Sigmoid colon (tissue), 7 donors: ENCODE data around the gene NCR3LG1. TPM values are rescaled to one million over a fixed set of nuclear protein-coding genes. Genes with fewer than 3 reads are reported as not detected.

Experiments used
- DNase-seq: peaks from one replicate; pipeline ENCODE4 v3.0.0-alpha.2; 2019
- H3K27ac ChIP-seq, 4 donors: fragments of 200-600 bp; sonication (generic); one replicate each; pipeline ENCODE4 v1.5.1; 2016 to 2019; ENCODE audit warnings: mild to moderate bottlenecking in 1 of 4
- H3K27me3 ChIP-seq, 3 donors: fragments of 200-600 bp; sonication (generic); one replicate each; pipeline ENCODE4 v1.5.1; 2019; ENCODE audit warnings: mild to moderate bottlenecking in 1 of 3
- H3K36me3 ChIP-seq, 4 donors: fragments of 200-600 bp; sonication (generic); one replicate each; pipeline ENCODE4 v1.5.1; 2016 to 2019
- H3K4me1 ChIP-seq, 4 donors: fragments of 200-600 bp; sonication (generic); one replicate each; pipeline ENCODE4 v1.5.1; 2017 to 2019
- H3K4me3 ChIP-seq, 4 donors: fragments of 200-600 bp; sonication (generic); one replicate each; pipeline ENCODE4 v1.5.1; 2017 to 2019; ENCODE audit warnings: mild to moderate bottlenecking in 2 of 4, moderate library complexity in 1 of 4
- H3K9me3 ChIP-seq, 4 donors: fragments of 200-600 bp in 3 of 4; sonication (generic) in 3 of 4; one replicate each; pipeline versions ENCODE4 v1.5.1 to v1.6.1; 2013 to 2019
- EP300 ChIP-seq, 4 donors: sonication (generic); formaldehyde crosslinking; IDR thresholded peaks; one replicate each; pipeline ENCODE4 v1.6.1; 2017; ENCODE audit warnings: antibody characterized with exemption in 4 of 4
- POLR2A ChIP-seq, 2 donors: fragments of 450-650 bp; IDR thresholded peaks; one replicate each; pipeline ENCODE4 v1.6.1; 2016; ENCODE audit warnings: antibody characterized with exemption in 2 of 2, mild to moderate bottlenecking in 2 of 2, moderate library complexity in 2 of 2
- POLR2AphosphoS5 ChIP-seq, 4 donors: sonication (generic); formaldehyde crosslinking; IDR thresholded peaks; one replicate each; pipeline ENCODE4 v1.6.1; 2017; ENCODE audit warnings: antibody characterized with exemption in 4 of 4
- WGBS, 2 donors: extraction: QIAGEN DNeasy Blood & Tissue Kit; methylation state at CpG; one replicate each; pipeline ENCODE4 v1.1.7; 2013; 5-methylcytosine and 5-hydroxymethylcytosine counted together
- intact Hi-C: fragments of 100-400 bp; cut with DNase I; formaldehyde crosslinking; loops from one replicate; pipeline ENCODE4 v1.15.1; 2023
- polyA plus RNA-seq, 3 donors: library from polyadenylated mRNA; stranded (reverse); fragments of 200-250 nt; gene quantifications; one replicate each; pipeline ENCODE4 v1.2.3, GENCODE V29; 2013
- total RNA-seq, 4 donors: library from RNA; depleted of rRNA; stranded (reverse); fragments of >200 nt; gene quantifications; one replicate each; pipeline ENCODE4 v1.1.0, GENCODE V29; 2016
- TF ChIP-seq, protein P1 (sequence below), 4 experiments: fragments of 450-650 bp in 3 of 4; fragments of 200-600 bp in 1 of 4; IDR thresholded peaks; one replicate each; pipeline ENCODE4 v1.5.1; 2016 to 2019; ENCODE audit warnings: antibody characterized with exemption in 4 of 4, mild to moderate bottlenecking in 3 of 4, moderate library complexity in 2 of 4
- donor health status: healthy with polysubstance abuse.
- donor health status: Bipolar disorder and iron deficiency.
- donor health status: healthy.

Gene NCR3LG1
- total and polyA plus RNA-seq, 7 donors: 0.69 to 4.6 (median 2.1) TPM; not detected in 1

DNA sequence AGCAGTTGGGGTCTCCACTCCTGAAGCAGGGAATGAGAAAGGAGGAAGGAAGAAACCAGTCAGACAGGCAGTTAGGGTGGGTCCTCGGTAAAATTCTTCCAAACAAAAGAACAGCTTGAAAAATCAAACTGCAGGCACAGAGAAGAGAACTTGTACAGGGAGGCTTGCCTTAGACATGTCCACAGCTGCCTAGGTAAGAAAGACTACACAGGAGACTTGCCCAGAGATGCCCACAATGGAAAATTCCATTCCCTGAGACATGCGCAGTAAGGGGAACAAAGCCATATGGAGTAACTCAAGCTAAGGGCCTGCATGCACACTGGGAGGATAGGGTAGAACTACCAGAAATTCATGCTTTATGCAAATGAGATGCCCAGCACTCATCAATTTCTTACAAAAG, 27.1 kb downstream of the NCR3LG1 start:
- Histone ChIP-seq H3K9me3 (peaks cover 0 to 6% (median under 1%) of the 10 kb centered on the region in 4 donors), H3K27ac (no peak overlapping the region), H3K4me1 (no peaks in the 10 kb centered on the region), H3K4me3 (no peak overlapping the region), H3K27me3 (no peaks in the 10 kb centered on the region), H3K36me3 (peaks cover 0 to 2% (median under 1%) of the 10 kb centered on the region in 4 donors)
- 74% methylated on average over 2 of the region's 2 CpGs for WGBS, 2 donors
- intact Hi-C loops: no loop called here
- TF ChIP-seq, protein P1, sequence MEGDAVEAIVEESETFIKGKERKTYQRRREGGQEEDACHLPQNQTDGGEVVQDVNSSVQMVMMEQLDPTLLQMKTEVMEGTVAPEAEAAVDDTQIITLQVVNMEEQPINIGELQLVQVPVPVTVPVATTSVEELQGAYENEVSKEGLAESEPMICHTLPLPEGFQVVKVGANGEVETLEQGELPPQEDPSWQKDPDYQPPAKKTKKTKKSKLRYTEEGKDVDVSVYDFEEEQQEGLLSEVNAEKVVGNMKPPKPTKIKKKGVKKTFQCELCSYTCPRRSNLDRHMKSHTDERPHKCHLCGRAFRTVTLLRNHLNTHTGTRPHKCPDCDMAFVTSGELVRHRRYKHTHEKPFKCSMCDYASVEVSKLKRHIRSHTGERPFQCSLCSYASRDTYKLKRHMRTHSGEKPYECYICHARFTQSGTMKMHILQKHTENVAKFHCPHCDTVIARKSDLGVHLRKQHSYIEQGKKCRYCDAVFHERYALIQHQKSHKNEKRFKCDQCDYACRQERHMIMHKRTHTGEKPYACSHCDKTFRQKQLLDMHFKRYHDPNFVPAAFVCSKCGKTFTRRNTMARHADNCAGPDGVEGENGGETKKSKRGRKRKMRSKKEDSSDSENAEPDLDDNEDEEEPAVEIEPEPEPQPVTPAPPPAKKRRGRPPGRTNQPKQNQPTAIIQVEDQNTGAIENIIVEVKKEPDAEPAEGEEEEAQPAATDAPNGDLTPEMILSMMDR (IDR thresholded peaks at IDR 0.05): no peak
- TF ChIP-seq POLR2AphosphoS5 (IDR thresholded peaks at IDR 0.05): no peak
- no peak for DNase-seq

DNA sequence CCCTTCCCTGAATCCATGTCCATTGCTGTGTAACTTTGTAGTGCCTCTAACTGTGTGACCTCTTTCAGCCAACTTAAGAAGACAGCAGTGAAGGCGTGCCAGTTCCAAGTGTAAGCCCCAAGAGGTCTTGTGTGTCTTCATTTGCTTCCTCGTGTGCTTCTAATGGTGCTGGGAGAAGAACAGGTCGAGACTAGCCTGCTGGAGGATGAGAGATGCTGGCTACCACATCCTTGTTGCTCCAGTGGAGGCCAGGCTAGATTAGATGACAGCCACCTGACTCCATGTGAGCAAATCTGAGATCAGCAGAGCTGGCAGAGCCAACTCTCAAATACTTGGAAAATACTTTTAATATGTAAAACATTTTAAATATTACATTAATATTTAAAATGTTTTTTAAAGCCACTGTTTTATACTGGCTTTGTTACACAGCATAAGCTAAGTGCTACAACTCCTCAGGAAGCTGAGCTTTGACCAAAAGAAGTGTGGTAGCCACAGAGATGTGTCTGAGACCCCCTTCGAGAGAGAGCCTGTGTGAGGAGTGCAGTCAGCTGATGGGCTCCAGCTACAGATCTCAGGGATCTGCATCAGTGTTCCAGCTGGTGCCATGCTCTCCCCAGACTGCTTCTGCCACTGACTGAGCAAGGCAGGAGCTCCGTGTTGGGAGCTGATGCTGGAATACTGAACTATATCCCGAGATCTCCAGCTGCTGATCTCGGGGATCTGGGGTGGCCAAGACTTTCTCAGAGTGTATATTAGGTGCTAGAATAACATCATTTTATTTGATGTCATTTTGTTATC, 28.0 kb downstream of the NCR3LG1 start:
- Histone ChIP-seq H3K4me3 (no peak overlapping the region), H3K9me3 (no peaks in the 10 kb centered on the region), H3K4me1 (no peaks in the 10 kb centered on the region), H3K27ac (no peak overlapping the region), H3K36me3 (no peaks in the 10 kb centered on the region), H3K27me3 (no peaks in the 10 kb centered on the region)
- TF ChIP-seq, protein P1 (IDR thresholded peaks at IDR 0.05): no peak
- no peak for TF ChIP-seq EP300 (IDR thresholded peaks at IDR 0.05)
- TF ChIP-seq POLR2AphosphoS5 (IDR thresholded peaks at IDR 0.05): no peak
- no peak for TF ChIP-seq POLR2A (IDR thresholded peaks at IDR 0.05)
- DNase-seq: no peak
- intact Hi-C loops: no loop called here
- 89 to 90% methylated on average over 7 of the region's 7 CpGs for WGBS, 2 donors

DNA sequence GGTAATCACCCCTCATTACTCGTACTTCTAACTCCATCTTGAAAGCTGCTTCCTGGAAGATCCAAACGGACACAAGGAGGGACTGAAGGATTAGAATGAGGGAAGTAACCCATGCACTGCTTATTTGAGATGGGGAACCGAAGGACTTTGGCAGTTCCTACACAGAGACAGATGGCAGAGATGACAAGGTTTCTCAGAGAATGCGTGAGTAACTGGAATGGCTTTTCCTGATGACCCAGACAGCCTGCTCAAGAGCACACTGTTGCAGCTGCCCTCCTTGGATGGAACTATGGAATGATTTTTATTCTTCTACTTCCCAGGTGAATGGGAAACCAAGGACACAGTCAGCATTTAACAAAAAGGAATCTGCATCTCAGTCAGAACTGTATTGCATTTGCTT, 29.6 kb downstream of the NCR3LG1 start:
- intact Hi-C loops: no loop called here
- whole genome bisulfite sequencing, 2 donors: 79 to 83% methylated on average over 4 of the region's 4 CpGs

GRCh38 chr11:17382046-17382728, 30.6 kb downstream of the NCR3LG1 start:
- H3K27me3 ChIP-seq: no peaks in the 10 kb centered on the region
- H3K4me1 ChIP-seq: peaks cover 0 to 7% (median 0%) of the 10 kb centered on the region in 4 donors
- H3K4me3 ChIP-seq: no peak overlapping the region
- H3K9me3 ChIP-seq: no peaks in the 10 kb centered on the region
- 74 to 83% methylated on average over 8 of the region's 8 CpGs for WGBS, 2 donors
- TF ChIP-seq, protein P1 (IDR thresholded peaks at IDR 0.05): no peak
- TF ChIP-seq POLR2A (IDR thresholded peaks at IDR 0.05) (no peak), EP300 (IDR thresholded peaks at IDR 0.05) (no peak), POLR2AphosphoS5 (IDR thresholded peaks at IDR 0.05) (no peak)
- no peak overlapping the region for H3K27ac ChIP-seq
- no peak for DNase-seq
- H3K36me3 ChIP-seq: no peaks in the 10 kb centered on the region
- intact Hi-C loops: no loop called here

More for the DNA sequence above, 29.6 kb downstream of the NCR3LG1 start:
- Histone ChIP-seq H3K4me1 (peaks cover 0 to 2% (median 0%) of the 10 kb centered on the region in 4 donors), H3K27ac (no peak overlapping the region), H3K36me3 (no peaks in the 10 kb centered on the region), H3K27me3 (no peaks in the 10 kb centered on the region), H3K9me3 (no peaks in the 10 kb centered on the region), H3K4me3 (no peak overlapping the region)
- TF ChIP-seq POLR2AphosphoS5 (IDR thresholded peaks at IDR 0.05) (no peak), POLR2A (IDR thresholded peaks at IDR 0.05) (no peak), EP300 (IDR thresholded peaks at IDR 0.05) (no peak)
- TF ChIP-seq, protein P1 (IDR thresholded peaks at IDR 0.05): no peak
- no peak for DNase-seq
